ENCODE data around the gene CDH24. TPM values are rescaled to one million over a fixed set of nuclear protein-coding genes. Genes with fewer than 3 reads are reported as not detected.

The CDH24 gene
- total and polyA plus RNA-seq, 2 of the 13 experiments (the other 11 are each of a cell fraction or from before 2014, with no cell fraction given), result 0.69 to 0.99 TPM

DNA sequence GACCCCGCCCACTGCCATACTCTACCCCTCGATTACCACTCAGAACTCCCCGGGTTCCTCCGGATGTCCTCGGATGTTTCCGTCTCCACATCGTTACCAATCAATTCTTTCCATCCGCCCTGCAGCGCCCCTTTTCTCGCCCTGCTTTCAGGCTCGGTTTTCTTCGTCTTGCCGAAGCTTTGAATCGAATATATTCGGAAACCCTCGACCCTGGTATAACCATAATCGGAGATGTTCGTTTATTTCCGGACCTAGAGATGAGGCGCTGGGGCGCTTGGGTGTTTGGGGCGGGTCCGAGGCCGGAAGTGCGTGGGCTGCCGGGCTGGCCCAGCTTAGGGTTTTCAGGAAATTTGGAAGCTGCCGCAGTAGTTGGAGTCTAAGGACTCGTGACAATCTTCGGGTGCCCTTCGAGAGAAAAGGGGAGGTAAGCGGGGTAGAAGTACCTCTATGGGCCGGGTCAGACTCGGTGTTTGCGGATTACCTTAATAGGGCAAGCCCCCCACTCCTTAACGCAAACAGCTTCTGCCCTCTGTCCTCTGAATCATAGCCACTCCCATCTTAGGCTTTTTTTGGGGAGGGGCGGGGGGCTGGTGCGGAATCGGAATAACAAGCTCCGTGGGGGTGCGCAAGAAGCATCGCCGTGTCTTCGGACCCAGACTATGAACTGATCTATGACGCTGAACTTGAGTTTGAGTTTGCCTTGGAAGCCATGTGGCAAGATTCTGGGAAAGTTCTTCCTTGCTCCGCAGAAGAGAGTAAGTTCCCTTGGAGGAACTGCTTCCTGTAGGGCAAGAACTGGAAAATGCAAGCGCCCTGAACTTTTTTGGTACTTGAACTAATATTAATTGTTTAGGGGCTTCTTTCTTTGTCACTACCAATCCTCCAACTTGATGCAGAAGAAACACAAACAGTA, 38.1 kb upstream of the CDH24 start, which contains the start of gene C14orf119 (continued):
- TF ChIP-seq ZNF30 (CRISPR knock-in tag; IDR thresholded peaks at IDR 0.05) (no peak), ZNF33B (CRISPR knock-in tag; IDR thresholded peaks at IDR 0.05) (peak; percentile 62; the same call in 1 of the 2 replicates), E2F2 (CRISPR knock-in tag; IDR thresholded peaks at IDR 0.05; ENCODE audit: borderline replicate concordance) (peak; percentile 31; the same call in 1 of the 2 replicates), MXD4 (CRISPR knock-in tag; IDR thresholded peaks at IDR 0.05) (peak; percentile 30), ADNP (CRISPR knock-in tag; IDR thresholded peaks at IDR 0.05) (no peak), ZNF33A (CRISPR knock-in tag; IDR thresholded peaks at IDR 0.05; ENCODE audit: borderline replicate concordance) (0 out of 2 replicates have a peak, but pooled peaks have one; percentile 11), HOXD1 (CRISPR knock-in tag; IDR thresholded peaks at IDR 0.05) (no peak), ZNF547 (CRISPR knock-in tag; IDR thresholded peaks at IDR 0.05) (peak; percentile 22), NKX3-1 (CRISPR knock-in tag; IDR thresholded peaks at IDR 0.05) (peak; percentile 89), ZNF205 (CRISPR knock-in tag; IDR thresholded peaks at IDR 0.05) (peak; percentile 67; the same call in 1 of the 2 replicates), ERF (CRISPR knock-in tag; IDR thresholded peaks at IDR 0.05) (no peak; the same call in none of the 2 replicates), ZNF607 (CRISPR knock-in tag; IDR thresholded peaks at IDR 0.05; ENCODE audit: borderline replicate concordance) (peak; percentile 73), YEATS4 (CRISPR knock-in tag; IDR thresholded peaks at IDR 0.05; ENCODE audit: borderline replicate concordance) (peak; percentile 30; the same call in 1 of the 2 replicates), CBX5 (CRISPR knock-in tag; IDR thresholded peaks at IDR 0.05; ENCODE audit: borderline replicate concordance) (peak; percentile 21; the same call in 1 of the 2 replicates), RFX5 (IDR thresholded peaks at IDR 0.05; ENCODE audit: low read depth, low read length) (peak; percentile 35; the same call in 1 of the 2 replicates), ZFP37 (CRISPR knock-in tag; IDR thresholded peaks at IDR 0.05; ENCODE audit: borderline replicate concordance) (peak; percentile 80), MAFF (IDR thresholded peaks at IDR 0.05; ENCODE audit: low read depth, low read length) (peak; percentile 5; the same call in 1 of the 2 replicates), IRF9 (CRISPR knock-in tag; IDR thresholded peaks at IDR 0.05; ENCODE audit: borderline replicate concordance) (0 out of 2 replicates have a peak, but pooled peaks have one; percentile 41), CCAR2 (optimal IDR thresholded peaks at IDR 0.05; ENCODE audit: low read depth, low read length) (peak; percentile 84), ZNF263 (CRISPR knock-in tag; IDR thresholded peaks at IDR 0.05) (peak; percentile 23; the same call in 1 of the 2 replicates), SIN3A (IDR thresholded peaks at IDR 0.05; ENCODE audit: borderline replicate concordance, low read depth, low read length) (peak; percentile 93), SPEN (CRISPR knock-in tag; IDR thresholded peaks at IDR 0.05; ENCODE audit: low read depth) (peak; percentile 93)
- TF ChIP-seq, protein P1, sequence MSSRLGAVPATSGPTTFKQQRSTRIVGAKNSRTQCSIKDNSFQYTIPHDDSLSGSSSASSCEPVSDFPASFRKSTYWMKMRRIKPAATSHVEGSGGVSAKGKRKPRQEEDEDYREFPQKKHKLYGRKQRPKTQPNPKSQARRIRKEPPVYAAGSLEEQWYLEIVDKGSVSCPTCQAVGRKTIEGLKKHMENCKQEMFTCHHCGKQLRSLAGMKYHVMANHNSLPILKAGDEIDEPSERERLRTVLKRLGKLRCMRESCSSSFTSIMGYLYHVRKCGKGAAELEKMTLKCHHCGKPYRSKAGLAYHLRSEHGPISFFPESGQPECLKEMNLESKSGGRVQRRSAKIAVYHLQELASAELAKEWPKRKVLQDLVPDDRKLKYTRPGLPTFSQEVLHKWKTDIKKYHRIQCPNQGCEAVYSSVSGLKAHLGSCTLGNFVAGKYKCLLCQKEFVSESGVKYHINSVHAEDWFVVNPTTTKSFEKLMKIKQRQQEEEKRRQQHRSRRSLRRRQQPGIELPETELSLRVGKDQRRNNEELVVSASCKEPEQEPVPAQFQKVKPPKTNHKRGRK (CRISPR knock-in tag; IDR thresholded peaks at IDR 0.05), result no peak
- TF ChIP-seq, protein P2, sequence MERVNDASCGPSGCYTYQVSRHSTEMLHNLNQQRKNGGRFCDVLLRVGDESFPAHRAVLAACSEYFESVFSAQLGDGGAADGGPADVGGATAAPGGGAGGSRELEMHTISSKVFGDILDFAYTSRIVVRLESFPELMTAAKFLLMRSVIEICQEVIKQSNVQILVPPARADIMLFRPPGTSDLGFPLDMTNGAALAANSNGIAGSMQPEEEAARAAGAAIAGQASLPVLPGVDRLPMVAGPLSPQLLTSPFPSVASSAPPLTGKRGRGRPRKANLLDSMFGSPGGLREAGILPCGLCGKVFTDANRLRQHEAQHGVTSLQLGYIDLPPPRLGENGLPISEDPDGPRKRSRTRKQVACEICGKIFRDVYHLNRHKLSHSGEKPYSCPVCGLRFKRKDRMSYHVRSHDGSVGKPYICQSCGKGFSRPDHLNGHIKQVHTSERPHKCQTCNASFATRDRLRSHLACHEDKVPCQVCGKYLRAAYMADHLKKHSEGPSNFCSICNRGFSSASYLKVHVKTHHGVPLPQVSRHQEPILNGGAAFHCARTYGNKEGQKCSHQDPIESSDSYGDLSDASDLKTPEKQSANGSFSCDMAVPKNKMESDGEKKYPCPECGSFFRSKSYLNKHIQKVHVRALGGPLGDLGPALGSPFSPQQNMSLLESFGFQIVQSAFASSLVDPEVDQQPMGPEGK (CRISPR knock-in tag; IDR thresholded peaks at IDR 0.05), result peak; percentile 99
